SK-N-MC (cell line): ENCODE results near the gene ARHGEF28.

Experiments
- EZH2 ChIP-seq: fragments of 200-600 bp; sonication (generic); IDR thresholded peaks from one replicate; pipeline ENCODE4 v1.6.1; 2017; ENCODE audit warnings: antibody characterized with exemption
- FOXP2 ChIP-seq: optimal IDR thresholded peaks from 2 replicates; pipeline ENCODE3; 2011; ENCODE audit warnings: mild to moderate bottlenecking, moderate library complexity; ENCODE audit not compliant: insufficient read depth; ENCODE audit errors: extremely low read length, control extremely low read depth
- POLR2AphosphoS5 ChIP-seq: IDR thresholded peaks from 2 replicates; pipeline ENCODE4 v1.6.1; 2012; ENCODE audit warnings: mild to moderate bottlenecking, low read depth, low read length, borderline replicate concordance

- TF ChIP-seq EZH2 (no peak), POLR2AphosphoS5 (no peak), FOXP2 (no peak)
Observed at GRCh38 chr5:73733219-73733618, 107.2 kb downstream of the ARHGEF28 start.
